ENCODE measurements around the gene PCSK1N. TPM values are rescaled to one million over a fixed set of nuclear protein-coding genes. Genes with fewer than 3 reads are reported as not detected.
"Not testable (repeated sequence)": the region's sequence is repeated elsewhere in the genome, so short reads cannot be mapped to it uniquely, and the experiment has no call there.

The PCSK1N gene
- polyA plus RNA-seq, 1 of the 3 experiments (the other 2 are of a cell fraction): 35.0 TPM

DNA sequence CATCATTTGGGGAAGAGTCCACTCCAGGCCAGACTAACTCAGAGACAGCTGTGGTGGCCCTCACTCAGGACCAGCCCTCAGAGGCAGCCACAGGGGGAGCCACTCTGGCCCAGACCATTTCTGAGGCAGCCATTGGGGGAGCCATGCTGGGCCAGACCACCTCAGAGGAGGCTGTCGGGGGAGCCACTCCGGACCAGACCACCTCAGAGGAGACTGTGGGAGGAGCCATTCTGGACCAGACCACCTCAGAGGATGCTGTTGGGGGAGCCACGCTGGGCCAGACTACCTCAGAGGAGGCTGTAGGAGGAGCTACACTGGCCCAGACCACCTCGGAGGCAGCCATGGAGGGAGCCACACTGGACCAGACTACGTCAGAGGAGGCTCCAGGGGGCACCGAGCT lies 12.4 kb downstream of the PCSK1N start:
- Histone ChIP-seq H3K4me1 (ENCODE audit: control insufficient read depth in 1 of 2, insufficient read depth in 2 of 2, low read depth in 1 of 2, low read length in 1 of 2) (no peaks in the 10 kb centered on the region), H3K9ac (no peak overlapping the region), H3K27me3 (ENCODE audit: insufficient read depth) (peaks cover under 1% of the 10 kb centered on the region; the same call in 1 of the 2 replicates), H3K36me3 (replicated peaks in 1 of 2; ENCODE audit: control insufficient read depth in 1 of 2, insufficient read depth in 2 of 2, low read length in 1 of 2) (no peaks in the 10 kb centered on the region), H3K4me3 (ENCODE audit: low read depth in 2 of 2, low read length in 1 of 2) (no peak overlapping the region), H3K79me2 (ENCODE audit: insufficient read depth) (no peaks in the 10 kb centered on the region), H3K27ac (ENCODE audit: low read depth in 2 of 2, low read length in 1 of 2) (no peak overlapping the region), H3K9me3 (no peaks in the 10 kb centered on the region), H3K9me2 (no peaks in the 10 kb centered on the region), H4K20me1 (ENCODE audit: insufficient read depth) (no peaks in the 10 kb centered on the region), H2AFZ (ENCODE audit: low read depth) (no peak overlapping the region), H3F3A (replicated peaks; ENCODE audit: insufficient read depth) (no peaks in the 10 kb centered on the region), H3K4me2 (no peak overlapping the region)
- WGBS (ENCODE audit: low lambda C conversion rate): no CpG with 5 or more reads among the region's 6 CpGs
- ChIA-PET POLR2A (no interaction called here), CTCF (no interaction called here)
- DNase-seq: peak; percentile 32
- no peak for TF ChIP-seq POLR2AphosphoS5 (IDR thresholded peaks at IDR 0.05; ENCODE audit: low read depth, low read length)
- TF ChIP-seq JUND (IDR thresholded peaks at IDR 0.05): no peak
- TF ChIP-seq, protein P1, sequence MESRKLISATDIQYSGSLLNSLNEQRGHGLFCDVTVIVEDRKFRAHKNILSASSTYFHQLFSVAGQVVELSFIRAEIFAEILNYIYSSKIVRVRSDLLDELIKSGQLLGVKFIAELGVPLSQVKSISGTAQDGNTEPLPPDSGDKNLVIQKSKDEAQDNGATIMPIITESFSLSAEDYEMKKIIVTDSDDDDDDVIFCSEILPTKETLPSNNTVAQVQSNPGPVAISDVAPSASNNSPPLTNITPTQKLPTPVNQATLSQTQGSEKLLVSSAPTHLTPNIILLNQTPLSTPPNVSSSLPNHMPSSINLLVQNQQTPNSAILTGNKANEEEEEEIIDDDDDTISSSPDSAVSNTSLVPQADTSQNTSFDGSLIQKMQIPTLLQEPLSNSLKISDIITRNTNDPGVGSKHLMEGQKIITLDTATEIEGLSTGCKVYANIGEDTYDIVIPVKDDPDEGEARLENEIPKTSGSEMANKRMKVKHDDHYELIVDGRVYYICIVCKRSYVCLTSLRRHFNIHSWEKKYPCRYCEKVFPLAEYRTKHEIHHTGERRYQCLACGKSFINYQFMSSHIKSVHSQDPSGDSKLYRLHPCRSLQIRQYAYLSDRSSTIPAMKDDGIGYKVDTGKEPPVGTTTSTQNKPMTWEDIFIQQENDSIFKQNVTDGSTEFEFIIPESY (IDR thresholded peaks at IDR 0.05; ENCODE audit: borderline replicate concordance, low read depth): no peak
- no peak for TF ChIP-seq CHD2 (IDR thresholded peaks at IDR 0.05; ENCODE audit: low read length, partially characterized antibody)
- no peak for TF ChIP-seq SMC3 (IDR thresholded peaks at IDR 0.05; ENCODE audit: low read depth, low read length)

- CTCF ChIA-PET; H3K36me3 ChIP-seq (replicated peaks in 1 of 2; ENCODE audit: control insufficient read depth in 1 of 2, insufficient read depth in 2 of 2, low read length in 1 of 2); H3K27me3 ChIP-seq (ENCODE audit: insufficient read depth); H3K27ac ChIP-seq (ENCODE audit: low read depth in 2 of 2, low read length in 1 of 2); H3K9me2 ChIP-seq; POLR2A ChIA-PET; H4K20me1 ChIP-seq (ENCODE audit: insufficient read depth); H3K9me3 ChIP-seq; H3K9ac ChIP-seq; DNase-seq; H3K79me2 ChIP-seq (ENCODE audit: insufficient read depth); H2AFZ ChIP-seq (ENCODE audit: low read depth); H3K4me3 ChIP-seq (ENCODE audit: low read depth in 2 of 2, low read length in 1 of 2); H3K4me2 ChIP-seq; H3F3A ChIP-seq (replicated peaks; ENCODE audit: insufficient read depth); H3K4me1 ChIP-seq (ENCODE audit: control insufficient read depth in 1 of 2, insufficient read depth in 2 of 2, low read depth in 1 of 2, low read length in 1 of 2): not testable (repeated sequence)
- 53% methylated on average over 9 of the region's 9 CpGs for WGBS (ENCODE audit: low lambda C conversion rate)
Observed at GRCh38 chrX:48819394-48819793, 16.0 kb downstream of the PCSK1N start.

- no peaks in the 10 kb centered on the region for H4K20me1 ChIP-seq (ENCODE audit: insufficient read depth)
- no peak overlapping the region for H3K27ac ChIP-seq (ENCODE audit: low read depth in 2 of 2, low read length in 1 of 2)
- 56% methylated on average over 4 of the region's 4 CpGs for WGBS (ENCODE audit: low lambda C conversion rate)
- H3K4me3 ChIP-seq (ENCODE audit: low read depth in 2 of 2, low read length in 1 of 2): no peak overlapping the region
- H3F3A ChIP-seq (replicated peaks; ENCODE audit: insufficient read depth): no peaks in the 10 kb centered on the region
- H3K9me3 ChIP-seq: no peaks in the 10 kb centered on the region
- H3K4me2 ChIP-seq: no peak overlapping the region
- no peak overlapping the region for H2AFZ ChIP-seq (ENCODE audit: low read depth)
- H3K36me3 ChIP-seq (replicated peaks in 1 of 2; ENCODE audit: control insufficient read depth in 1 of 2, insufficient read depth in 2 of 2, low read length in 1 of 2): no peaks in the 10 kb centered on the region
- TF ChIP-seq PBX3 (IDR thresholded peaks at IDR 0.05) (no peak), NRF1 (IDR thresholded peaks at IDR 0.05; ENCODE audit: low read depth, low read length) (no peak), POLR2AphosphoS5 (IDR thresholded peaks at IDR 0.05; ENCODE audit: low read depth, low read length) (no peak)
- TF ChIP-seq, protein P2, sequence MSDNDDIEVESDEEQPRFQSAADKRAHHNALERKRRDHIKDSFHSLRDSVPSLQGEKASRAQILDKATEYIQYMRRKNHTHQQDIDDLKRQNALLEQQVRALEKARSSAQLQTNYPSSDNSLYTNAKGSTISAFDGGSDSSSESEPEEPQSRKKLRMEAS (IDR thresholded peaks at IDR 0.05; ENCODE audit: low read depth): no peak
- ChIA-PET CTCF (no interaction called here), POLR2A (no interaction called here)
- H3K79me2 ChIP-seq (ENCODE audit: insufficient read depth): no peaks in the 10 kb centered on the region
- no peak overlapping the region for H3K9ac ChIP-seq
- no peaks in the 10 kb centered on the region for H3K27me3 ChIP-seq (ENCODE audit: insufficient read depth)
- no peaks in the 10 kb centered on the region for H3K9me2 ChIP-seq
- no peak for DNase-seq
- H3K4me1 ChIP-seq (ENCODE audit: control insufficient read depth in 1 of 2, insufficient read depth in 2 of 2, low read depth in 1 of 2, low read length in 1 of 2): no peaks in the 10 kb centered on the region
Observed at GRCh38 chrX:48818866-48819265, 16.5 kb downstream of the PCSK1N start.

All from SK-N-SH (cell line).